Measurements from ENCODE around the gene ABCA3.

DNA sequence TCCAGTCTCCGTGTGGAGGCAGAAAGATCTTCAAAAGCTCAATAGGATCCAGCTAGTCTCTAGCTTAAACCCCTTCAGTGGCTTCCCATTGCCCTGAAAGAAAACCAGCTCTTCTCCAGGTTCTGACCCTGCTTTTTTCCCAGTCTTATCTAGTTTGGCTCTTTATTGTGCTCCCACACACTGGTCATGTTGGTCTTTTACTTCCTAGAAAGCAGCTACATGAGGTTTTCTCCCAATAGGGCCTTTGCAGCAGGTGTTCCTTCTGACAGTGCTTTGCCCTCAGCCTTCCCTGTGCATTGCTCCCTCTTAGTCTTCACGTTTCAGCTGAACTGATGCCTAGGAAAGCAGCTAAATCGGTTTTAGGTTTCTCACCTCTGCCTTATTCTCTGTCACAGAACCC is 21.7 kb upstream of the ABCA3 start:
- TF ChIP-seq, protein P1, sequence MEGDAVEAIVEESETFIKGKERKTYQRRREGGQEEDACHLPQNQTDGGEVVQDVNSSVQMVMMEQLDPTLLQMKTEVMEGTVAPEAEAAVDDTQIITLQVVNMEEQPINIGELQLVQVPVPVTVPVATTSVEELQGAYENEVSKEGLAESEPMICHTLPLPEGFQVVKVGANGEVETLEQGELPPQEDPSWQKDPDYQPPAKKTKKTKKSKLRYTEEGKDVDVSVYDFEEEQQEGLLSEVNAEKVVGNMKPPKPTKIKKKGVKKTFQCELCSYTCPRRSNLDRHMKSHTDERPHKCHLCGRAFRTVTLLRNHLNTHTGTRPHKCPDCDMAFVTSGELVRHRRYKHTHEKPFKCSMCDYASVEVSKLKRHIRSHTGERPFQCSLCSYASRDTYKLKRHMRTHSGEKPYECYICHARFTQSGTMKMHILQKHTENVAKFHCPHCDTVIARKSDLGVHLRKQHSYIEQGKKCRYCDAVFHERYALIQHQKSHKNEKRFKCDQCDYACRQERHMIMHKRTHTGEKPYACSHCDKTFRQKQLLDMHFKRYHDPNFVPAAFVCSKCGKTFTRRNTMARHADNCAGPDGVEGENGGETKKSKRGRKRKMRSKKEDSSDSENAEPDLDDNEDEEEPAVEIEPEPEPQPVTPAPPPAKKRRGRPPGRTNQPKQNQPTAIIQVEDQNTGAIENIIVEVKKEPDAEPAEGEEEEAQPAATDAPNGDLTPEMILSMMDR (IDR thresholded peaks at IDR 0.05): no peak
- TF ChIP-seq POLR2A (IDR thresholded peaks at IDR 0.05) (no peak), EP300 (IDR thresholded peaks at IDR 0.05) (no peak)

All from upper lobe of left lung (tissue), 4 donors.